CD4-positive, alpha-beta T cell treated with Interleukin-2 at 100 ng/mL for 4 hours (primary cell): ENCODE measurements around the gene SEPTIN8.

Source experiments
- DNase-seq: peaks from one replicate; pipeline ENCODE4 v3.0.0-alpha.2; 2020; ENCODE audit warnings: low spot score

Gene SEPTIN8, protein sequence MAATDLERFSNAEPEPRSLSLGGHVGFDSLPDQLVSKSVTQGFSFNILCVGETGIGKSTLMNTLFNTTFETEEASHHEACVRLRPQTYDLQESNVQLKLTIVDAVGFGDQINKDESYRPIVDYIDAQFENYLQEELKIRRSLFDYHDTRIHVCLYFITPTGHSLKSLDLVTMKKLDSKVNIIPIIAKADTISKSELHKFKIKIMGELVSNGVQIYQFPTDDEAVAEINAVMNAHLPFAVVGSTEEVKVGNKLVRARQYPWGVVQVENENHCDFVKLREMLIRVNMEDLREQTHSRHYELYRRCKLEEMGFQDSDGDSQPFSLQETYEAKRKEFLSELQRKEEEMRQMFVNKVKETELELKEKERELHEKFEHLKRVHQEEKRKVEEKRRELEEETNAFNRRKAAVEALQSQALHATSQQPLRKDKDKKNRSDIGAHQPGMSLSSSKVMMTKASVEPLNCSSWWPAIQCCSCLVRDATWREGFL

DNA sequence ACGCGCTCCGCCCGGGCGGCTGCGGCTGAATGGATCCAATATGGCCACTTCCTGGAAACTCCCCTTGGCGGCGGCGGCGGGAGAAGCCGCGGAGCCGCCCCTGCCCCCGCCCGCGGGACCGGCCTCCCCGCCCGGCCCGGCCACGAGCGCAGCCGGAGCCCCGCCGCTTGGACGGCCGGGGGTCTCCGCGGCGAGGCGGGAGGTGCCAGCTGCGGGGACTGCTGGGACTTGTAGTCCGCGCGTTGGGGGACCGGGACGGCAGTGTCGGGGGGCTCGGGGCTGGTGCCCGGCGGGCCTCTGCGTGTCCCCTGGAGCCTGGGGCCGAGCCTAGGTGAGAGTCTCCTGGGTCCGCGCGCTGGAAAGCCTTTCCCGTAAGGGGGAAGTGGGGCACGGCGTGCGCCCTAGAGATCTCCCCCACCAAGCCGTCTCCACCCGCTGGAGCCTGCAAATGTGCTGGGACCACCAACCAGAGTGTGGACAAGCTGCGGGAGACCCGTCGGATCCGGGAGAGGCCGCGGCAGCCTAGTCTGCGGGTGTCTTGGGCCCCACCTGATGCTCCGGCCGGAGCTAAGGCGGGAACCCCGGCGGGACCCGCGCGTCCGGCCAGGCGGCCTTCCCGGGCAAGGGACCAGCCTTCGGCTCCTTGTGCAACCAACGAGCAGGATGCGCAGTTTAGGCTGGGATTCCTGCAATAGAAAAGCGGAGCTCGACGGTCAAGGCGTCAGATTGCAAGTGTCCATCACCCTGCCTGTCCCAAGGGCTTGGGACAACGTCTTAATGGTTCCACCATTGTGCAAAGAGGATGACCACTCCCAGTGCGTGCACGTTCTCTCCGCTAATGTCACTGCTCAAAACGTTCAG, at the start of gene SEPTIN8:
TSS of gene SEPTIN8 (minus strand) at position 31 of the 861 bp plus-strand sequence. CDS start 102 bp downstream, outside the sequence.
- peak; percentile 32 for DNase-seq

DNA sequence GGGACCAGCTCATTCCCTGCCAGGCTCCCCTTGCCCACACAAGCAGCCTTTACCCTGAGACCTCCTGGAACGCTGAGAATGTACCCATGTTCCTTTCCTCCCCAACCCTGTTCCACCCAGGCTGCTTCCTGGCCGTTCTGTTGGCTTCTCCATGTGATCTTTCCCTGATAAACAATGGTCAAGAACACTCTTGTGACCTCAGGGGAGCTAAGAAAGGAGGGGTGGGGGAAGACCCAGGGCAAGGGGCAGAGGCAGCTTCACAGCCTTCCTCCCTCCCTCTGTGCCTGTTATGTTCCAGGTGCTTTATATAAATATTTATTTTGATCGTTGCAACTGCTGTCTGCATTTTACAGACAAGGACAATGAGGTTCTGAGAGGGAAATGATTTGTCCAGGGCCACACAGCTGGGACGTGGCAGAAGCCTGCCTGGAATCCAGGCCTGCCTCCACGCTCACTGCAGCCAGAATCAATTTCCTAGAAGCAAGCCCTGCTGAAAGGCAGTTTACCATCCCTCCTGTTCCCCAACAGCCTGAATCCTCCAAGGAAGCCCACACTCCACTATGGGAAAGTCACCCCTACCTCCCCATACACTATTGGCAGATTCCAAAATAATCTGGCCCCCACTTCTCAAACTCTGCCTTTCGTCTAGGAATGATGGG, 49.5 kb upstream of the SEPTIN8 start:
- DNase-seq: no peak

DNA sequence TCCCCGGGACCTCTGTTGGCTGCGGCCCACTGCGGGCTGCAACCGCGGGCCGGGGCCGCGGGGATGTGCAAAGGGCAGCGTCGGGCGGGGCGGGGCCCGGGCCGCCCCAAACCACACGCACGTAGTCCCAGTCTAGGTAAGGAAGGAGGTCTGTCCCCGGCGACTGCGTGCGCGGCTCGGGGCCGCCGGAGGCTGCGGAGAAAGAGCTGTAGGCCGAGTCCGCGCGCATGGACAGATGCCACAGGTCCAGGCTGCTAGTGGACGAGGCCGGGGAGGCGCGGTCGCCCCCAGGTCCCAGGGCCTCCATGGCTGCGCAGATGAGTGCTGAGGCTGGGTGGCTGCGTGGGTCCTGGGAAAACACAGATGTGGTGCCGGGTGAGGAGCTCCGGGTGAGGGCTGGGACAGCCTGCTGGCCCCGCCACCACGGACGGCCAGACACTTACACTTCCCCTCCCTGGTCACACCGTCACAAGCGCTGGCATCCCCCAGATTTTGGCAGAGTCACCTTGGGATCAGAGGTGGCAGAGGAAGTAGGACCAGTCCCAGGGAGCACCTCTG, 48.9 kb upstream of the SEPTIN8 start:
- DNase-seq: no peak

DNA sequence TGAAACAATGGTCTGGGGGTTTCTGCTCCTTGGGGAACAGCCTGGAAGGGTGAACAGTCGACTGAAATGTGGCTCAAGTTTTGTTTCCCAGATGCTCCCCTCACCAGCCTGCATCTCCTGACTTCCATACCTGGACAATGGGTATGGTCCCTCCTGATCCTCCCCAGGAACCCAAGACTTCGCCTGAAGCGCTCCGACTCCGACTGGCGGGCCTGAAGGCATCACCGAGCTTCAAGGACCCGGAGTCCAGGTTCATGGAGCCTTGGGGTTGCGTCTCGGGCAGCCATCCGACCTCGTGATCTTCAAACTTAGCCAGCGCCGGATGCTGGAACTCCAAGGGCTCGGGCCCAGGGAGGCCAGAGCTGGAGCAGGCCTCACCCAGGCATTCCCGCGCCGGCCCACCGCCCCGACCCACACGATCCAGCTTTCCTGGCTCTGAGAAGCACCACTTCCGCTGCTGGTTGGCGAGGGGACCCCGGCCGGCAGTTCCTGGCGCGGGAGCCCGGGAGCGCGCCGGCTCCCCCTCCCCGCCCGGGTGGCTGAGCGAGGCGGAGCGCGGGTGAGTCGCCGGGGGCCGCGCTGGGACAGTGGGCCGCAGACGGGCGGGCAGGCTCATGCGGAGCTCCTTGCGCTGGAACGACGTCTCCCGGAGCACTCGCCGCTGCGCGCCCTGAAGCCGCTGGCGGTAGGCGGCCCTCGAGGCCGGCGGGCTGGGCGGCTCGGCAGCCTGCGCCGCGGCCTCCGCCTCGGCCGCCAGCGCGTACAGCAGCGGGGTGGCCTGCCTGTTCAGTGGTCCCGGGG, 48.2 kb upstream of the SEPTIN8 start:
- DNase-seq: no peak

DNA sequence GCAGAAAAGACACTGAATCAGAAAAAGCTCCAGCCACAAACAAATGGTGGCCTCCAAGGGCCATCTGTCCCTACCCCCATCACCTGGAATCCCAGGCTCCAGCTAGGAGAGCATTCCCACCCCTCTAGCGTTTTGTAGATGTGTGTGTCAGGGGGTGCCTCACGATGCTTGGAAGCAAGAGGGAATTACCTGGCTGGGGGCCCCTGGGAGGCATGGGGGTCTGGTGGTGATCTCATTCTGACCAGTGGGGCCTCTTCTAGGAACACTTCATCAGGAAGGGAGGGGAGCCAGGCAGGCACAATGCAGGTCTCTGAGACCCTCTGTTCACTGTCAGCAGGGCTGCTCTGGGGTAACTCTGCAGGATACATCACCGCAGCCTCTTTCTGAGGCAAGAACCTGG, 47.4 kb upstream of the SEPTIN8 start:
- no peak for DNase-seq

DNA sequence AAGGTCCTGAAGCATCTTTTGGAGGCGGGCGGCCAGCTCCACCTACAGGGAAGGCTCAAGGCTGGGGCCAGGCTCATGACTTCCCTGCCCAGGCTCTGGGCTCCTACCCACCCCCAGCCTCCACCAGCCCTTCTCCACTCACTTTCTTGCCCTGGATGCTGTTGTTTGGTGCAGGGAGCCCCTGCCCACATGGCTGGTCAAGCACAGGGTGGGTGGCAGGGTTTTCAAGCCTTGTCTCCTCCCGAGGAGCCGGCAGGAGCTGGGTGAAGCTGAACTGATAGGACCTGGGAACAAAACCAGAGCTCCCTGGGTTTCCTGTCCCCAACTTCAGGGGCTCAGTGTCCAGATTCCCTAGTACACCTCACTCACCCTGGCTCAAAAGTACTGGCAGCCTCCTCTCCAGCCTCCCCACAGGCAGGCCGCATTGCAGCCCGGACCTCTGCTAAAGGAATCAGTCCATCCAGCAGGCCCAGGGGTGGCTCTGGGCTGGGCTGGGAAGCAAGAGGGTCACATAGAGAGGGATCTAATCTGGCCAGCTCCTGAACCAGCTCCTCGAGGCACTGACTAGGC, 46.5 kb upstream of the SEPTIN8 start:
- no peak for DNase-seq

DNA sequence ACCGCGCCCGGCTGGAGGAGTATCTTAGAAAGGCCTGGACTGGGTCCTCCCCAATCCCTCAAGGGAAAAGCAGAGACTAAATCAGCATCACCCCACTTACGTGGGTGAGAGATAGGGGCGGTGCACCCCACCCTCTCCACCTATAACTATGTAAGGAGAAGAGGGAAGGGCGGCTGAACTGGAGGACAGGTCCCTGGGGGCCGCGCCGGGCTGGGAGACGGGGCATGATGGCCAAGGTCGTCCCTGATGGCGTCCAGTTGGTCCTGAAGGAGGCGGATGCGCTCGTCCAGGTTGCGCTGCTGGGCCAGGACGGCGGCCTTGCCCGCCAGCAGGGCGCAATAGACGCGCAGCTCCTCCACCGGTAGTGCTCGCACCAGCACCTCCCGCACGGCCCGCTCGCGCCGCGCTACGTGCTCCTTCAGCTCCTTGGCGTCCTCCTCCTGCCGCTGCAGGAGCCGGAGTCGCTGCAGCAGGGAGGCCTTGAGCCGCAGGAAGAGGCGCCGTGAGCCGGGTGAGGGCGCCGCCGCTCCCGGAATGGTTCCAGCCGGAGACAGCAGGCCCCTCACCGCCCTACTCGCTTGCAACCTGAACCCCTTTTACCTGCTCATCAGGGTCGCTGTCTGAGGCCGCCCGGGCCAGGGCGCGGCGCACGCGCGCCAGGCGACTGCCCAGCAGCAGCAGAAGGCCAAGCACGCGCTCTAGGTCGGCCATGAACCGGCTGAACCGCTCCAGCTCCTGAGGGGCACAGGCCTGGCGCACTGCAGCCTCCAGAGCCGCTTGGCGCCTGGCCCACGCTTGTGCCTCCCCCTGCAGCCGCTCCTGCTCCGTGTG, 45.8 kb upstream of the SEPTIN8 start:
- no peak for DNase-seq

DNA sequence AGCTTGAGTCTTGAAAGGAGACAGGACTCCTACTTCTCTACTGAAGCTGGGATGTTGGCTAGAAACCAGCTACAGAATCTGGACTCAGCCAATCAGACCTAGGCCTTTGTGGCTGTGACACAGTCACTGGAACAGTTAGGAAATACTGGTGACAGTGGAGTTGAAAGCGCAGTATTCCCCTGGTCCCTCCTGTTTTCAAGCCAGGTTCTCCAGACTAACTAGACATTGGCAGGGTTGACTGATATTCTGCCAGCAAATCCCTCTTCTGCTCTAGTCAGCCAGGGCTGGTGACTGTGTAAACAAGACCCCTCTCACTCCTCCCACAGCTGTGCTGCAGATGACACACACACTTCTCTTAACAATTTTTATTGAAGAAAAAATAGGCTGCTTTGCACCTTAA, 44.8 kb upstream of the SEPTIN8 start:
- DNase-seq: no peak

DNA sequence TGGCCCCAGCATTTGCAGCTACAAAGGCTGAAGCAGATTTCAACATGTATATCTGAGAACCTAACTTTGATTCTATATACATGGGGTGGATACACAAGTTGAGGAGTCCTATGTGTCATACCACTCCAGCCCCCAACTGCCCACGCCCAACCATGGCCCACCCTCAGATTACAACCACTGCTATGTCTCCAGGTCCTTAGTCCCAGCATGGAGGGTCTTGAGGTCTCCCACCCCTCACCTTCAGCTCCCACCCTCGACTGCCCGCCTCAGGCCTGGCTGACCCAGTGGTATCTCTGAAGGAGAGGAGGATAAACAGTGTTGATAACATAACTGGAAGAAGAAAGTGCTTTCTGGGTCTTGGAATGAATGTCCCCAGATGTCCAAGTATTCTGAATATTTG, 44.3 kb upstream of the SEPTIN8 start:
- DNase-seq: no peak

DNA sequence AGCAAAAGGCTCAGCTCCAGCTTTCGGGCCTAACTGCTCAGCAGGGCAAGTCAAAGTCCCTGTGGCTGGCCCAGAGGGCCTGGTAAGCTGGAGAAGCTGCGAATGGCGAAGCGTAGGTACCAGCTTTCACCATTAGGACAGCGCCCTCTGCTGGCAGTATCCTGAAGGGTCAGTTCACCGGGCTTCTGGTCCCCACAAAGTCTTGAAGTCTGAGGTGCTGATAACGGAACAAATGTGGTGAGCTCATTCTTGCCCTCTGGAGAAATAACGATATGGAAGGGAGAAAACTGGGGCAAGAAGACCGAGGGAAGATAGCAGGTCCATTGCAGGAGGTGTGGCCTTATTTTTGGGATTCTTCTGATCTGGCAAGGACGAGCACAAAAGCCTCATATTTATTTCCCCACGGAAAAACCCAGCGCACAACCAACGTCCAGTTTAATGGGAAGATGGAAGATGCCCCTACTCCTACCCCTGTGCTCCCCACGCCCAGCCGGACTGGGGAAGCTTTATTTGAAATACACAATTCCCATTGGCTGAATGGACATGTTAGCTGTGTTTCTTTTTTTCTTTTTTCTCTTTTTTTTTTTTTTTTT, 43.2 kb upstream of the SEPTIN8 start:
- DNase-seq: peak; percentile 90

DNA sequence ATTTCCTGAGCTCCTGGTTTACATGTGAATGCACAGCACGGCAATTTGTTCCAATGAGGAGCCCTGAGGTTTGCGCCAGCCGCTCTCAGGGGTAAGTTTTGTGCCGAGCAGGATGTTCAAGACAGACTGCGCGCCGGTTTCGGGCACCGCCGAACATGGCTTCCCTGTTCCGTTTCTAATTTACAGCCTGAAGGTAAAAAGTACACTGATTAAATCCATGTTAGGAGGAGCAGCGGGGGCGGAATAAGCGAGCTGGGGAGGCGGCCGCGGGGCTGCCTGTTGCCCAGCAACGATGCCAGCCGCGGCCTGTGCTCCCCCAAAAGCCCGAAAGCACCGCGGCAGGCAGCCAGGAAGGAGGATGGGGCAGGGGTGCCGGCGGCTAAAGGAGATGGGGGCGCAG, 42.4 kb upstream of the SEPTIN8 start:
- no peak for DNase-seq

DNA sequence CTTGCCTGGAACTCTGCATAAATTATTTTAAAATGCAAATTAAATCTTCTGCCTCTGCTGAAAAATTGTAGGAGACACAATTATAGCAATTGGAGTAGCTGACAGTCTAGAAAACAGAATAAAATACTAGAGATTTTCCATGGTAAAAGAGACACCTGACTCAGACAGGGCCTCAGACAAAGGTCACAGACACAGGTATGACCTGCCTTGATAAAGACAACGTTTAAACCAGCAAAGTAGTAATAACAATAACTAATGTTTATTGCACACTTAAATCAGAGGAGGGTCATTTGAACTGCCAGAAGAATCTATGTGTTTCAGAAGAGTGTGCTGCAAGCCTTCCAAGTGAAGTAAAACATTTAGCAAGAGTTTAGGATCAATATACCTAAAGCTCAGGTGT, 40.0 kb upstream of the SEPTIN8 start:
- DNase-seq: no peak

DNA sequence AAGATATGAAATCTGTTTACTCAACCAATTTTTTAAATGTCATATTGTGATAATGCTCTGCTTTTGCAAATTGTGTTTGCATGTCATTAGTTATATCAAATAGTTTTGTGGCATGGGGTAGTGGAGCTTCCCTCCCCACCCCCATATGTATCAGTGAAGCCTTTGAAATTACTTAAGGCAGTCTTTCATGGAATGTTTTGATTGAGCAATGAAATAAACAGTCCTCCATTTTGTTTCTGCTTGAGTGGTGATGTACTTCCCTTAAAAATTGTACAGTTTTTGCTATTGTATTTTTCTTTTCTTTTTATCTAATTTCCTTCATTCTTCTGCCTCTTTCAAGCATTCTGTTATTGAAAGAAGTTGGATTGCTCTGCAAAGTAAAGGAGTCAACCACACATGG, 39.5 kb upstream of the SEPTIN8 start:
- DNase-seq: no peak

DNA sequence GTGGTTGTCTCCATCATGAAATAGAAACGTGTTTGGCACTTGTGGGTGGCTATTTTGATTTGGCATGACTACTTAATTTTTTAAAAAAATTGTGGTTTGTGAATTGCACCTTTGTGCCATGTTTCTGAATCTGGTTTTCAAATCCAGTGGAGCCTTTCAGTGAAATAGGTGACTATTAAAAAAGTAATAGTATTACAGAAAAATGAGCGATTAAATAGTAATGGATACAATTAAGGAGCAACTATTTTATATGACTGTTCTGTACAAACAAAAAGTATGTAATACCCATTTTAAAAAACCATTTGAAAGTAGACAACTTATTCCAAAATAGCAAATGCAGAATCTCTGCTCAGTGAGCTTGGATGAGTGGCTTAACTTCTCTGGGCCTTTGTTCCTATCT, 39.0 kb upstream of the SEPTIN8 start:
- DNase-seq: no peak

DNA sequence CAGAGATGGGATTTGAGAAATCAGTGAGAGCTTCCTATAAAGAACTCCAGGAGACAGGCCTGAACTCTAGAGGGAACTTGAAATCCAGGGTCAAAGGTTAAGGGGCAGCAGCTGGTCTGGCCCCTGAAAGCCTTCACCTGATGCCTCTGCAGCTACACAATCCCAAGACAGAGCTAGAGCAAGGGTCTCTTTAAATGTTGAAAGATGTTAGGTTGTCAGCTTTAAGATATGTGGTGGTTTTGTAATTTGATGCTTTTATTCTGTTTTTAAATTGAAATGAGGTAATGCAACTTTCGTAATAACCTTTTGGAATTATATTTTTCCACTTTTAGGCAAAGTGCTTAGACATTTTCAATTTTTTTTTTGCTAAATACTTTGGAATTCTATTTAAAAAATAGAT, 38.4 kb upstream of the SEPTIN8 start:
- DNase-seq: no peak

DNA sequence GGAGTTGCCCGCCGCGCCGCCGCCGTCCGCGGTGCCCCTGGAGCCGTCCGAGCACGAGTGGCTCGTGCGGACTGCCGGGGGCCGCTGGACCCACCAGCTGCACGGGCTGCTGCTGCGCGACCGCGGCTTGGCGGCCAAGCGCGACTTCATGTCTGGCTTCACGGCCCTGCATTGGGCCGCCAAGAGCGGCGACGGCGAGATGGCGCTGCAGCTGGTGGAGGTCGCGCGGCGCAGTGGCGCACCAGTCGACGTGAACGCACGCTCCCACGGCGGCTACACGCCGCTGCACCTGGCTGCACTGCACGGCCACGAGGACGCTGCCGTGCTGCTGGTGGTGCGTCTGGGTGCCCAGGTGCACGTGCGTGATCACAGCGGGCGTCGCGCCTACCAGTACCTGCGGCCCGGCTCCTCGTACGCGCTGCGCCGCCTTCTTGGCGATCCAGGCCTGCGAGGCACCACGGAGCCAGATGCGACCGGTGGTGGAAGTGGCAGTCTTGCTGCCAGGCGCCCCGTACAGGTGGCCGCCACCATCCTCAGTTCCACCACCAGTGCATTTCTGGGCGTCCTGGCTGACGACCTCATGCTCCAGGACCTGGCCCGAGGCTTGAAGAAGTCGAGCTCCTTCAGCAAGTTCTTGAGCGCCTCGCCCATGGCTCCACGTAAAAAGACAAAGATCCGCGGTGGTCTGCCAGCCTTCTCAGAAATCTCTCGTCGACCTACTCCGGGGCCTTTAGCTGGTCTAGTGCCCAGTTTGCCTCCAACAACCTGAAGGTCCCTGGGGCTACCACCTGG, 37.7 kb upstream of the SEPTIN8 start:
- no peak for DNase-seq

DNA sequence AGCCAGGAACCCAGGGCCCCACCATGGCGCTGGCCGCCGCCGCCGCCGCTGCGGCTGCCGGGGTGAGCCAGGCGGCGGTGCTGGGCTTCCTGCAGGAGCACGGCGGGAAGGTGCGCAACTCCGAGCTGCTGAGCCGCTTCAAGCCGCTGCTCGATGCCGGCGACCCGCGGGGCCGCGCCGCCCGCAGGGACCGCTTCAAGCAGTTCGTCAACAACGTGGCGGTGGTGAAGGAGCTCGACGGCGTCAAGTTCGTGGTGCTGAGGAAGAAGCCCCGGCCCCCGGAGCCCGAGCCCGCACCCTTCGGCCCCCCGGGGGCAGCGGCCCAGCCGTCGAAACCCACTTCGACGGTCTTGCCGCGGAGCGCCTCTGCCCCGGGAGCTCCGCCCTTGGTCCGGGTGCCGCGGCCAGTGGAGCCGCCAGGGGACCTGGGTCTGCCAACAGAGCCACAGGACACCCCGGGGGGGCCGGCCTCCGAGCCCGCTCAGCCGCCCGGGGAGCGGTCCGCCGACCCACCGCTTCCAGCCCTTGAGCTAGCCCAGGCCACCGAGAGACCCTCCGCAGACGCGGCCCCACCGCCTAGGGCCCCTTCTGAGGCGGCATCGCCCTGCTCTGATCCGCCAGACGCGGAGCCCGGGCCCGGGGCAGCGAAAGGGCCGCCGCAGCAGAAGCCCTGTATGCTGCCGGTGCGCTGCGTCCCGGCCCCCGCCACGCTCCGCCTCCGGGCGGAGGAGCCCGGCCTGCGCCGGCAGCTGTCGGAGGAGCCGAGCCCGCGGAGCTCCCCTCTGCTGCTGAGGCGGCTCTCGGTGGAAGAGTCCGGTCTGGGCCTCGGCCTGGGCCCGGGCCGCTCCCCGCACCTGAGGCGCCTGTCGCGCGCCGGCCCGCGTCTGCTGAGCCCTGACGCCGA, 36.8 kb upstream of the SEPTIN8 start:
- DNase-seq: no peak
